Measurements from ENCODE around the gene TMX3.

Gene TMX3

DNA sequence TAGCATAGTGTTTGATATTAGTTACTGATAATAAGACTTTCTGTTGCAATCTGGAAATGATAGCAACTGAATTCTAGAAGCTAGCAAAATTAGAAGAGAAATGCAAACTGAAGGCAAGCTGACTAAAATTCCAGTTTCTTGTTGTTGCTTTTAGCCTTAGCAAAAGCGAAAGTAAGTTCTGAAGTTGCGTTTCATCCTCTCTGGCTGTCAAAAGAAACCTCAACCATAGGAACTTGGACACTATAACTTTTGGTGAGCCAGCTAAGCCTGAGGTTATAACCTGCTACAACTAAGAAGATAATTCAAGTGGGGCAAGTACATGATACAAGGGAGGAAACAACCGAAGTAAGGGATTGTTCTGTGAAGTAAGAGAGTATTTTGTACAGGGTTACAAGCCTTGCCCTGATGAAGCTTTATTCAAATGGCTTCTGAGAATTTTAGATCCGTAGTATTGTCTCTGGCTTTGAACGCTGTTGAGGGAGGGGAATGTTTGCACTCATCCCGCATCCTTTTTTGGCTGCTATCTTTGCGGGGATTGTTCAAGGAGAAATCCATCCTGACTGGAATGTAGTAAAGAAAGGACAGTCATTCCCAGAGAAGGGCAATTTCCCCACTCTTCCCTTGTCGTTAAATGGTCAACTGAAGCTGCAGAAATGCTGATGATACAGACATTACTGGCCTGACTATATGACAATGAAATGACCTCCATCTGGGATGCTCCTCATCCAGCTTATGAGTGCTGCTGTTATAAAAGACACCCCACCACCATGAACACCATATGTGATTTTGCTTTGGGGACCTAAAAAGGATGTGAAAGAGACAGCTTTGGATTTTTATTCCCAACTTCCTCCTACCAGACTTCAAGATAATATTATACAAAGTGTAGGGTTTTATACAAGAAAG lies 7.0 kb upstream of the TMX3 start:
- in situ Hi-C loops (cut with MboI; ENCODE audit: low pct_unique_long_range_greater_than_20kb, low sequenced_read_pairs, unreplicated experiment) = no loop called here
- TF ChIP-seq, protein P1, sequence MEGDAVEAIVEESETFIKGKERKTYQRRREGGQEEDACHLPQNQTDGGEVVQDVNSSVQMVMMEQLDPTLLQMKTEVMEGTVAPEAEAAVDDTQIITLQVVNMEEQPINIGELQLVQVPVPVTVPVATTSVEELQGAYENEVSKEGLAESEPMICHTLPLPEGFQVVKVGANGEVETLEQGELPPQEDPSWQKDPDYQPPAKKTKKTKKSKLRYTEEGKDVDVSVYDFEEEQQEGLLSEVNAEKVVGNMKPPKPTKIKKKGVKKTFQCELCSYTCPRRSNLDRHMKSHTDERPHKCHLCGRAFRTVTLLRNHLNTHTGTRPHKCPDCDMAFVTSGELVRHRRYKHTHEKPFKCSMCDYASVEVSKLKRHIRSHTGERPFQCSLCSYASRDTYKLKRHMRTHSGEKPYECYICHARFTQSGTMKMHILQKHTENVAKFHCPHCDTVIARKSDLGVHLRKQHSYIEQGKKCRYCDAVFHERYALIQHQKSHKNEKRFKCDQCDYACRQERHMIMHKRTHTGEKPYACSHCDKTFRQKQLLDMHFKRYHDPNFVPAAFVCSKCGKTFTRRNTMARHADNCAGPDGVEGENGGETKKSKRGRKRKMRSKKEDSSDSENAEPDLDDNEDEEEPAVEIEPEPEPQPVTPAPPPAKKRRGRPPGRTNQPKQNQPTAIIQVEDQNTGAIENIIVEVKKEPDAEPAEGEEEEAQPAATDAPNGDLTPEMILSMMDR (IDR thresholded peaks at IDR 0.05; ENCODE audit: extremely low read depth, insufficient read depth, missing control alignments) = no peak
- peak; percentile 32 for DNase-seq (ENCODE audit: low spot score)

DNA sequence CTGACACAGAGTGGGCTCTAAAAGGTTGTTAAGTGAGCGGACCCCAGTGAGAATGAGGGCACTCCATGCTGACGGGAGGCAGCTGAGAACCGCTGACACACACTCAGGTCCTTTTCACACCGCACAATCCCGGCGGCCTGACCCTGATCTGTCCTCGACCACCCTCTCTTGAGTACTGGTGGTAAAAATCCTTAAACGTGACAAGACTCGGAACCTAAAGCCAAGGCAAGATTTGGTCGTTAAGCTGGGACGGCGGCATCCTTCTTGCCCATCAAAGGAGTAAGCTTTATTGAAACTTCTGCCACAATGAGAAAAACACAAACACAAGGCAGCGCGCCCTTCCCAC lies 569 bp downstream of the TMX3 start:
- no peak for DNase-seq (ENCODE audit: low spot score)
- TF ChIP-seq, protein P1 (IDR thresholded peaks at IDR 0.05; ENCODE audit: extremely low read depth, insufficient read depth, missing control alignments) = no peak
- in situ Hi-C loops (cut with MboI; ENCODE audit: low pct_unique_long_range_greater_than_20kb, low sequenced_read_pairs, unreplicated experiment) = no loop called here

GRCh38 chr18:68713796-68714195 lies 1.1 kb downstream of the TMX3 start:
- in situ Hi-C loops (cut with MboI; ENCODE audit: low pct_unique_long_range_greater_than_20kb, low sequenced_read_pairs, unreplicated experiment) = no loop called here
- DNase-seq (ENCODE audit: low spot score) = no peak
- TF ChIP-seq, protein P1 (IDR thresholded peaks at IDR 0.05; ENCODE audit: extremely low read depth, insufficient read depth, missing control alignments) = no peak

GRCh38 chr18:68713131-68713530 lies 1.8 kb downstream of the TMX3 start:
- in situ Hi-C loops (cut with MboI; ENCODE audit: low pct_unique_long_range_greater_than_20kb, low sequenced_read_pairs, unreplicated experiment) = no loop called here
- DNase-seq (ENCODE audit: low spot score) = no peak
- TF ChIP-seq, protein P1 (IDR thresholded peaks at IDR 0.05; ENCODE audit: extremely low read depth, insufficient read depth, missing control alignments) = no peak

DNA sequence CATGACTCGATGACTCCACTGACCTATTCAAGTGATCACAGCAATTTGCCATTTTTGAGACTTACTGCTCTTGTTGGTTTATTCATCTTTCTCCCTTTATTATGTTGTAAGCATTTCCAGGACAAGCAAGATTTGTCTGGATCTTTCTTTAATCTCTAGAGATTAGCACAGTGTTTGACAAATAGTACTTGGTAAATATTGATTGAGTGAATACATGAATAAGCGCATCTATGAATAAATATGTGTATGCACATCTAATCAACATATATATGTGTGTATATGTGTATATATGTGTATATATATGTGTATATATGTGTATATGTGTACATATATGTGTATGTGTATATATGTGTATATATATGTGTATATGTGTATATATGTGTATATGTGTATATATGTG lies 7.3 kb downstream of the TMX3 start:
- in situ Hi-C loops (cut with MboI; ENCODE audit: low pct_unique_long_range_greater_than_20kb, low sequenced_read_pairs, unreplicated experiment) = no loop called here
- DNase-seq (ENCODE audit: low spot score) = no peak
- TF ChIP-seq, protein P1 (IDR thresholded peaks at IDR 0.05; ENCODE audit: extremely low read depth, insufficient read depth, missing control alignments) = no peak

DNA sequence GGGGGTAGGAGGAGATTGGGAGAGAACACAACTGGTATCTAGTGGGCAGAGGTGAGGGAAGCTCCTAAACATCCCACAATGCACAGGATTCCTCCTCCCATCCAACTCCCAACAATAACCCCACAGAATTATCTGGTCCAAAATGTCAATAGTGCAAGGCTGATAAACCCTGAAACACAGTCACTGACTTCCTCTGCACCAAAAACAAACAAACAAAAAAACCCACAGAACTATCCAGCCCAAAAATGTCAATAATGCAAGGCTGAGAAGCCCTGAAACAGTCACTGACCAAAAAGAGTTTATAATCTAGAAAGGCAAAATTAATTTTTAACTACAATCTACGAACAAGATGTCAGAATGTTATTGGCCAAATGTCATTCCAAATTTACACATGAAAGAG lies 9.8 kb downstream of the TMX3 start:
- DNase-seq (ENCODE audit: low spot score) = no peak
- TF ChIP-seq, protein P1 (IDR thresholded peaks at IDR 0.05; ENCODE audit: extremely low read depth, insufficient read depth, missing control alignments) = no peak
- in situ Hi-C loops (cut with MboI; ENCODE audit: low pct_unique_long_range_greater_than_20kb, low sequenced_read_pairs, unreplicated experiment) = no loop called here

Data from GM13977 (cell line).